ENCODE measurements around the gene NOC2L.

GRCh38 chr1:916173-917075 lies 42.6 kb downstream of the NOC2L start:
- TF ChIP-seq GABPA (IDR thresholded peaks at IDR 0.05; ENCODE audit: low read depth) (no peak), POLR2AphosphoS5 (IDR thresholded peaks at IDR 0.05; ENCODE audit: low read depth) (no peak), SPI1 (IDR thresholded peaks at IDR 0.05; ENCODE audit: borderline replicate concordance, low read depth) (no peak)
- TF ChIP-seq, protein P1, sequence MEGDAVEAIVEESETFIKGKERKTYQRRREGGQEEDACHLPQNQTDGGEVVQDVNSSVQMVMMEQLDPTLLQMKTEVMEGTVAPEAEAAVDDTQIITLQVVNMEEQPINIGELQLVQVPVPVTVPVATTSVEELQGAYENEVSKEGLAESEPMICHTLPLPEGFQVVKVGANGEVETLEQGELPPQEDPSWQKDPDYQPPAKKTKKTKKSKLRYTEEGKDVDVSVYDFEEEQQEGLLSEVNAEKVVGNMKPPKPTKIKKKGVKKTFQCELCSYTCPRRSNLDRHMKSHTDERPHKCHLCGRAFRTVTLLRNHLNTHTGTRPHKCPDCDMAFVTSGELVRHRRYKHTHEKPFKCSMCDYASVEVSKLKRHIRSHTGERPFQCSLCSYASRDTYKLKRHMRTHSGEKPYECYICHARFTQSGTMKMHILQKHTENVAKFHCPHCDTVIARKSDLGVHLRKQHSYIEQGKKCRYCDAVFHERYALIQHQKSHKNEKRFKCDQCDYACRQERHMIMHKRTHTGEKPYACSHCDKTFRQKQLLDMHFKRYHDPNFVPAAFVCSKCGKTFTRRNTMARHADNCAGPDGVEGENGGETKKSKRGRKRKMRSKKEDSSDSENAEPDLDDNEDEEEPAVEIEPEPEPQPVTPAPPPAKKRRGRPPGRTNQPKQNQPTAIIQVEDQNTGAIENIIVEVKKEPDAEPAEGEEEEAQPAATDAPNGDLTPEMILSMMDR (IDR thresholded peaks at IDR 0.05; ENCODE audit: insufficient read depth, low read length), result no peak
- TF ChIP-seq, protein P2, sequence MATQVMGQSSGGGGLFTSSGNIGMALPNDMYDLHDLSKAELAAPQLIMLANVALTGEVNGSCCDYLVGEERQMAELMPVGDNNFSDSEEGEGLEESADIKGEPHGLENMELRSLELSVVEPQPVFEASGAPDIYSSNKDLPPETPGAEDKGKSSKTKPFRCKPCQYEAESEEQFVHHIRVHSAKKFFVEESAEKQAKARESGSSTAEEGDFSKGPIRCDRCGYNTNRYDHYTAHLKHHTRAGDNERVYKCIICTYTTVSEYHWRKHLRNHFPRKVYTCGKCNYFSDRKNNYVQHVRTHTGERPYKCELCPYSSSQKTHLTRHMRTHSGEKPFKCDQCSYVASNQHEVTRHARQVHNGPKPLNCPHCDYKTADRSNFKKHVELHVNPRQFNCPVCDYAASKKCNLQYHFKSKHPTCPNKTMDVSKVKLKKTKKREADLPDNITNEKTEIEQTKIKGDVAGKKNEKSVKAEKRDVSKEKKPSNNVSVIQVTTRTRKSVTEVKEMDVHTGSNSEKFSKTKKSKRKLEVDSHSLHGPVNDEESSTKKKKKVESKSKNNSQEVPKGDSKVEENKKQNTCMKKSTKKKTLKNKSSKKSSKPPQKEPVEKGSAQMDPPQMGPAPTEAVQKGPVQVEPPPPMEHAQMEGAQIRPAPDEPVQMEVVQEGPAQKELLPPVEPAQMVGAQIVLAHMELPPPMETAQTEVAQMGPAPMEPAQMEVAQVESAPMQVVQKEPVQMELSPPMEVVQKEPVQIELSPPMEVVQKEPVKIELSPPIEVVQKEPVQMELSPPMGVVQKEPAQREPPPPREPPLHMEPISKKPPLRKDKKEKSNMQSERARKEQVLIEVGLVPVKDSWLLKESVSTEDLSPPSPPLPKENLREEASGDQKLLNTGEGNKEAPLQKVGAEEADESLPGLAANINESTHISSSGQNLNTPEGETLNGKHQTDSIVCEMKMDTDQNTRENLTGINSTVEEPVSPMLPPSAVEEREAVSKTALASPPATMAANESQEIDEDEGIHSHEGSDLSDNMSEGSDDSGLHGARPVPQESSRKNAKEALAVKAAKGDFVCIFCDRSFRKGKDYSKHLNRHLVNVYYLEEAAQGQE (IDR thresholded peaks at IDR 0.05; ENCODE audit: insufficient replicate concordance, low read depth), result no peak
